GM12878 (cell line): ENCODE measurements around the gene FBLN7. TPM values are rescaled to one million over a fixed set of nuclear protein-coding genes. Genes with fewer than 3 reads are reported as not detected.

Source experiments
- ATAC-seq: fragments of 200-7000 bp; cut with Tn5 transposase; 3 replicates; pipeline ENCODE4 v1.9.1; 2020; ENCODE audit warnings: mild to moderate bottlenecking, moderate library complexity
- BruUV-seq: library from RNA; stranded (reverse); fragments of 400-500 nt; replicated peaks from 2 replicates; lab custom pipeline; 2021; lab: Mats Ljungman, UMichigan
- CTCF ChIA-PET: fragments of 300-600 bp; sonication (Branson Sonifier 250); formaldehyde crosslinking; extraction: SDS; loops from one replicate; lab custom pipeline; 2021; ENCODE audit warnings: inconsistent platforms; lab: Yijun Ruan, JAX
- POLR2A ChIA-PET: fragments of 350-600 bp; formaldehyde crosslinking; extraction: SDS; loops from one replicate; lab custom pipeline; 2021; ENCODE audit warnings: inconsistent platforms; lab: Charles Lee
- RAD21 ChIA-PET: fragments of 300-600 bp; sonication (Branson Sonifier 250); formaldehyde crosslinking; loops from one replicate; lab custom pipeline; 2023; ENCODE audit warnings: antibody characterized with exemption; ENCODE audit not compliant: unreplicated experiment; lab: Charles Lee
- SMC1A ChIA-PET: fragments of 300-600 bp; sonication (Branson Sonifier 250); formaldehyde crosslinking; loops from one replicate; lab custom pipeline; 2023; ENCODE audit not compliant: unreplicated experiment, uncharacterized antibody; lab: Charles Lee
- DNase-seq: peaks from one replicate; pipeline ENCODE4 v3.0.0-alpha.2; 2011; ENCODE audit warnings: low read depth, low spot score
- FAIRE-seq: peaks from 3 replicates; lab custom pipeline; 2011; peaks lifted over from hg19 to GRCh38; lab: Jason Lieb, UNC
- H2AFZ ChIP-seq: 2 replicates; pipeline ENCODE4 v1.6.0; 2011; ENCODE audit warnings: low read depth, low read length, control low read depth; ENCODE audit not compliant: control insufficient read depth
- H3K27ac ChIP-seq: 2 replicates; pipeline ENCODE4 v1.5.1; 2011; ENCODE audit warnings: control low read depth; ENCODE audit not compliant: control insufficient read depth, insufficient read depth
- H3K27me3 ChIP-seq, 2 experiments: replicated peaks in 1 of 2; 2 replicates each; pipeline versions ENCODE4 v1.6.0 to v1.6.1; 2011; ENCODE audit warnings: low read length in 1 of 2; ENCODE audit not compliant: control insufficient read depth in 2 of 2, insufficient read depth in 2 of 2
- H3K36me3 ChIP-seq, 2 experiments: 2 replicates each; pipeline ENCODE4 v1.5.1; 2011; ENCODE audit warnings: low read length in 1 of 2; ENCODE audit not compliant: control insufficient read depth in 2 of 2, insufficient read depth in 2 of 2
- H3K4me1 ChIP-seq: 2 replicates; pipeline ENCODE4 v1.6.1; 2011; ENCODE audit warnings: mild to moderate bottlenecking, low read length, moderate library complexity, mixed read lengths; ENCODE audit not compliant: control insufficient read depth, insufficient read depth
- H3K4me2 ChIP-seq: 2 replicates; pipeline ENCODE4 v1.6.0; 2011; ENCODE audit warnings: control low read depth; ENCODE audit not compliant: control insufficient read depth, insufficient read depth
- H3K4me3 ChIP-seq: fragments of 200-600 bp; sonication (generic); 2 replicates; pipeline ENCODE4 v1.5.1; 2016
- H3K79me2 ChIP-seq: 2 replicates; pipeline ENCODE4 v1.6.0; 2011; ENCODE audit warnings: low read length; ENCODE audit not compliant: control insufficient read depth, insufficient read depth
- H3K9ac ChIP-seq: 2 replicates; pipeline ENCODE4 v1.8.0; 2011; ENCODE audit warnings: low read length, control low read depth, mixed read lengths; ENCODE audit not compliant: control insufficient read depth, insufficient read depth
- H3K9me3 ChIP-seq: replicated peaks from 3 replicates; pipeline ENCODE4 v1.5.1; 2011; ENCODE audit warnings: mild to moderate bottlenecking, low read length; ENCODE audit not compliant: control insufficient read depth, insufficient read depth
- H4K20me1 ChIP-seq: 2 replicates; pipeline ENCODE4 v1.6.0; 2011; ENCODE audit not compliant: control insufficient read depth, insufficient read depth
- CBX3 ChIP-seq: fragments of 200-600 bp; sonication (generic); IDR thresholded peaks from 2 replicates; pipeline ENCODE4 v1.6.1; 2016; ENCODE audit warnings: low read depth, borderline replicate concordance
- CTCF ChIP-seq, 3 experiments: IDR thresholded peaks in 2 of 3; conservative IDR thresholded peaks in 1 of 3; 2 replicates each; pipeline ENCODE4 v1.5.1; 2011; ENCODE audit warnings: low read depth in 3 of 3, low read length in 3 of 3, mild to moderate bottlenecking in 3 of 3, control low read depth in 2 of 3, moderate library complexity in 2 of 3, inconsistent platforms in 1 of 3, mixed read lengths in 1 of 3; ENCODE audit not compliant: control insufficient read depth in 2 of 3, insufficient read depth in 1 of 3; ENCODE audit errors: extremely low read depth in 1 of 3
- MXI1 ChIP-seq: fragments of 150-350 bp; IDR thresholded peaks from 2 replicates; pipeline ENCODE4 v1.6.1; 2011; ENCODE audit warnings: low read depth, mild to moderate bottlenecking, inconsistent platforms, low read length, improper control_type of control experiment
- MYC ChIP-seq: IDR thresholded peaks from 2 replicates; pipeline ENCODE4 v1.6.1; 2011; ENCODE audit warnings: mild to moderate bottlenecking, low read length, moderate library complexity, inconsistent platforms; ENCODE audit not compliant: insufficient read depth, insufficient replicate concordance, insufficient read length, severe bottlenecking
- NR2C2 ChIP-seq: IDR thresholded peaks from 2 replicates; pipeline ENCODE4 v1.6.1; 2011; ENCODE audit warnings: borderline replicate concordance, low read depth; ENCODE audit not compliant: control insufficient read depth, insufficient read length
- POLR2AphosphoS5 ChIP-seq: IDR thresholded peaks from 2 replicates; pipeline ENCODE4 v1.6.1; 2011; ENCODE audit warnings: mild to moderate bottlenecking, low read length, inconsistent platforms
- REST ChIP-seq: IDR thresholded peaks from 2 replicates; pipeline ENCODE4 v1.6.1; 2012; ENCODE audit warnings: mild to moderate bottlenecking, low read depth, low read length
- ZBTB4 ChIP-seq: fragments of 450-650 bp; formaldehyde crosslinking; IDR thresholded peaks from 2 replicates; pipeline ENCODE4 v1.4.0; 2022; ENCODE audit warnings: mild to moderate bottlenecking, moderate library complexity
- ZNF592 ChIP-seq: fragments of 450-650 bp; IDR thresholded peaks from 2 replicates; pipeline ENCODE4 v1.6.1; 2017; ENCODE audit warnings: mild to moderate bottlenecking, moderate library complexity
- WGBS: methylation state at CpG from one replicate; pipeline ENCODE4 v1.1.6; 2016; ENCODE audit warnings: low lambda C conversion rate; ENCODE audit not compliant: insufficient replicate concordance, insufficient coverage; ENCODE audit errors: missing lambda C conversion rate; 5-methylcytosine and 5-hydroxymethylcytosine counted together
- in situ Hi-C: fragments of 300-500 bp; cut with MboI; formaldehyde crosslinking; loops from 9 replicates; pipeline ENCODE4 v1.14.3; 2018; ENCODE audit warnings: mixed read lengths
- intact Hi-C: fragments of 100-400 bp; cut with micrococcal nuclease; formaldehyde crosslinking; loops from one replicate; pipeline ENCODE4 v1.14.2; 2022; ENCODE audit not compliant: unreplicated experiment
- polyA plus RNA-seq, 11 experiments: library from polyadenylated mRNA; depleted of rRNA in 4 of 11; unstranded in 6 of 11; stranded (reverse) in 5 of 11; fragments of >200 nt; fragmentation: Nextera tagmentation in 4 of 11; fragmentation: Illumina TruSeq in 1 of 11; extraction: Ambion mirVana in 4 of 11; extraction: Trizol in 1 of 11; gene quantifications; 1 replicate in 1 of 11; 2 replicates in 10 of 11; pipeline versions ENCODE4 v1.2.1 to v1.2.3, GENCODE V29; 2011 to 2016; ENCODE audit warnings: inconsistent platforms in 2 of 11, missing spikeins in 2 of 11, low read depth in 1 of 11
- total RNA-seq, 4 experiments: library from RNA; depleted of rRNA in 3 of 4; stranded (reverse); fragments of >200 nt in 3 of 4; fragmentation: Illumina TruSeq in 1 of 4; extraction: Trizol in 1 of 4; gene quantifications; 2 replicates each; pipeline versions ENCODE4 v1.2.1 to v1.2.3, GENCODE V29; 2013 to 2021

FBLN7 gene
- total and polyA plus RNA-seq, 10 of the 15 experiments (the other 5 are each of a cell fraction or from before 2014, with no cell fraction given) = 0.01 to 0.10 (median 0.01) TPM; not detected in 7

- Histone ChIP-seq H3K9me3 (no peaks in the 10 kb centered on the region), H4K20me1 (no peaks in the 10 kb centered on the region), H3K36me3 (no peaks in the 10 kb centered on the region), H3K4me3 (no peak overlapping the region), H2AFZ (no peak overlapping the region), H3K27ac (no peak overlapping the region), H3K9ac (no peak overlapping the region), H3K79me2 (no peaks in the 10 kb centered on the region), H3K4me1 (no peaks in the 10 kb centered on the region), H3K4me2 (no peak overlapping the region), H3K27me3 (no peaks in the 10 kb centered on the region; a peak in 1 of 4 replicates)
- BruUV-seq = no TSS peak
- DNase-seq (no peak), ATAC-seq (no peak), FAIRE-seq (no peak)
- intact Hi-C loops (no loop called here), in situ Hi-C loops (no loop called here)
- POLR2A ChIA-PET = no interaction called here
- RAD21 ChIA-PET = no interaction called here
- 53% methylated on average over 10 of the region's 10 CpGs for WGBS
- CTCF ChIA-PET = no interaction called here
- SMC1A ChIA-PET = no interaction called here
- TF ChIP-seq MYC = no peak
- no peak for TF ChIP-seq MXI1
- no peak for TF ChIP-seq REST
- no peak for TF ChIP-seq ZBTB4
- no peak for TF ChIP-seq CTCF (IDR thresholded peaks at IDR 0.05 in 2 of 3, conservative IDR thresholded peaks at IDR 0.05 in 1 of 3; ENCODE audit: control insufficient read depth in 2 of 3, extremely low read depth in 1 of 3, insufficient read depth in 1 of 3, low read depth in 3 of 3, low read length in 3 of 3)
- TF ChIP-seq CBX3 = no peak
- TF ChIP-seq NR2C2 = no peak
- TF ChIP-seq ZNF592 = no peak
- no peak for TF ChIP-seq POLR2AphosphoS5
Observed at GRCh38 chr2:112152476-112153178, 14.4 kb downstream of the FBLN7 start.
